Keratinocyte (primary cell): ENCODE data around the gene TGFB1I1.

Experiments used
- CTCF ChIP-seq, 3 experiments: IDR thresholded peaks in 1 of 3; conservative IDR thresholded peaks in 1 of 3; optimal IDR thresholded peaks in 1 of 3; 2 replicates in 2 of 3; 3 replicates in 1 of 3; pipeline versions ENCODE3 to v1.5.1; 2011; ENCODE audit warnings: low read length in 3 of 3, mild to moderate bottlenecking in 3 of 3, moderate library complexity in 2 of 3, control low read depth in 1 of 3, inconsistent platforms in 1 of 3; ENCODE audit not compliant: insufficient read depth in 2 of 3; ENCODE audit errors: extremely low read depth in 1 of 3
- EZH2 ChIP-seq: IDR thresholded peaks from one replicate; pipeline ENCODE4 v1.6.1; 2012; ENCODE audit warnings: inconsistent platforms, mild to moderate bottlenecking, low read length, moderate library complexity

GRCh38 chr16:31521368-31521767 lies 49.4 kb downstream of the TGFB1I1 start:
- TF ChIP-seq CTCF (optimal IDR thresholded peaks at IDR 0.05 in 1 of 3, IDR thresholded peaks at IDR 0.05 in 1 of 3, conservative IDR thresholded peaks at IDR 0.05 in 1 of 3; ENCODE audit: extremely low read depth in 1 of 3, insufficient read depth in 2 of 3, low read length in 3 of 3) (no peak), EZH2 (no peak)
